ENCODE measurements around the gene BRINP2. TPM values are rescaled to one million over a fixed set of nuclear protein-coding genes. Genes with fewer than 3 reads are reported as not detected.

The BRINP2 gene
- total RNA-seq, 1 donor from 2014 or later, result 0.52 TPM

DNA sequence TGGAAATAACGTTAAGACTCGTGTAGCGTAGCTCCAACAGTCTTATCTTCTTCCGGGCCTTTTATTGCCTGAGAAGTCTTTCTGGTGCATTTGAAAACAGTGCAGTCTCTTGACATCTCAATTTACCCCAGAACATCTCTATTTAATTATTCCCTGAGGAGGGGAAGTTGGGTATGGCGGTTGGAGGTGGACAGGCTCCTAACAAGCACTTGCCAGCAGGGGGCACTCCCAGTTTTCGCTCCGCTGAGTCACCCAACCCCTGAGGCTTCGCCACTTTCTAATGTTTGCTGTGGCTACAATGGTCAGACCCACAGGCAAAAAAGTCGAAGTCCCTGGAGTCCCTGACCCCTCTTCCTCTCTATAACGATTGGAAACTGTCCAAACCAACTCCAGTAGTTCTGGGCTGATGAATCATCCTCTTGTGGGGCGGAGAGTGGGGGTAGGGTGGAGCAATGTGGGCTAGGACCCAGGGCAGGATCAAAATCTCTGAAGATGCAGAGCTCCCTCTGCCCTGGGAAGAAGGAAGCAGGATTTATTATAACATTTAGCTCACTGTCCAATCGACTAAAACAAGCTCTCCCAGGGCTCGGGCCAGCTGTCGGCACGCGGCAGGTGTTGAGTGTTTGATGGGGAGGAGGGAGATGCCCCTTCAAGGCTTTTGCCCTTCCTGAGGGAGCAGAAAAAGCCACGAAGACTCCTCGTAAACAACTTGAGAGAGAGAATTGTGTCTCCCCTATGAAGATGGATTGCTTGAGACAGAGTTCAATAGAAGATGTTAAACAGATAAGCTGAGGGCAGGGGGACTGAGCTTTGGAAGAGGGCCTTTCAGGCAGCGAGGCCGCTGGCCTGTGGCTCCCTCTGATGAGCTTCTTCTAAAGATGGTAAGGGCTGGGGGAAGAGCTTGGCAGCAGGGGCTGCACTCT lies 85.7 kb downstream of the BRINP2 start:
- peaks cover 7 to 13% (median 10%) of the 10 kb centered on the region in 3 donors for H3K4me1 ChIP-seq (ENCODE audit: control insufficient read depth in 3 of 3, insufficient read depth in 3 of 3, low read length in 3 of 3)
- H3K27ac ChIP-seq (ENCODE audit: low read depth, low read length), result no peak overlapping the region
- H3K9me3 ChIP-seq (ENCODE audit: control insufficient read depth in 3 of 3, low read length in 3 of 3), result no peaks in the 10 kb centered on the region
- no peaks in the 10 kb centered on the region for H3K27me3 ChIP-seq (ENCODE audit: control insufficient read depth in 3 of 3, insufficient read depth in 3 of 3, low read length in 3 of 3)
- H3K9ac ChIP-seq (ENCODE audit: low read depth in 1 of 3, low read length in 3 of 3), result peak overlapping the region in 1 of 3 donors; percentile 16
- H3K4me3 ChIP-seq (ENCODE audit: low read length in 3 of 3), result no peak overlapping the region
- no peaks in the 10 kb centered on the region for H3K36me3 ChIP-seq (ENCODE audit: control insufficient read depth in 3 of 3, insufficient read depth in 3 of 3, low read length in 3 of 3)

DNA sequence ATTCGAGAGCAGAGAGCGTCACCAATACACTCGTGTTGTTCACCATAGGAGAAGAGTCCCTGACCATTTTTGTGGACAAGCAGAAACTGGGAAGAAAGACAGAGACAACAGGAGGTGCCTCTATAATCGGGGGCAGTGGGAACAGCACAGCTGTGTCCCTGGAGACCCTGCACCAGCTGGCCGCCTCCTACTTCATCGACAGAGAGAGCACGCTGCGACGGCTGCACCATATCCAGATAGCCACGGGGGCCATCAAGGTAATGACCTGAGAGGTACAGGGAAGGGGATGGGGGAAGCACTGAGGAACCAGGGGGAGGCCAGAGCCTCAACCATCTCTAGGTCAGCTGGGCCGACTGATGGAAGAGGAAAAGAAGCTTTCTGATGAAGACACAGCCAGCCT lies 86.4 kb downstream of the BRINP2 start:
- H3K4me3 ChIP-seq (ENCODE audit: low read length in 3 of 3), result no peak overlapping the region
- H3K9ac ChIP-seq (ENCODE audit: low read depth in 1 of 3, low read length in 3 of 3), result no peak overlapping the region
- no peaks in the 10 kb centered on the region for H3K36me3 ChIP-seq (ENCODE audit: control insufficient read depth in 3 of 3, insufficient read depth in 3 of 3, low read length in 3 of 3)
- H3K4me1 ChIP-seq (ENCODE audit: control insufficient read depth in 3 of 3, insufficient read depth in 3 of 3, low read length in 3 of 3), result peaks cover 7 to 13% (median 10%) of the 10 kb centered on the region in 3 donors
- H3K27me3 ChIP-seq (ENCODE audit: control insufficient read depth in 3 of 3, insufficient read depth in 3 of 3, low read length in 3 of 3), result no peaks in the 10 kb centered on the region
- no peak overlapping the region for H3K27ac ChIP-seq (ENCODE audit: low read depth, low read length)
- H3K9me3 ChIP-seq (ENCODE audit: control insufficient read depth in 3 of 3, low read length in 3 of 3), result no peaks in the 10 kb centered on the region

DNA sequence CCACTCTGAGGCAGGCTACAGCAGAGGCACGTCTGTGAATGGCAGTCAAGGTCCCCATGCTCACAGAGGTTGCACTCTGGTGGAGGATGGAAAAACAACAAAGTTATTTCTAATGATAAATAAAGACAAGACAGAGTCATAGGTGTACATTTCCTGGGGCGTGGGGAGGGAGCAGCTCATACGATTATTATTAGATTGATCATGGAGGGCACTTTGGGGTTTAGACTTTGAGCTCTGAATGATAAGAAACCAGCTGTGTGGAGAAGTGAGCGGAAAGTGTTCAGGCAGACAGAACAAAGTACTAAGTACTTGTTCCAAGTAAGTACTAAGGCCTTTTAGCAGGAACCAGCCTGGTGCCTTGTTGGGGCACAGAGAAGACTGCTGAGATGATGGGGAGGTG lies 86.8 kb downstream of the BRINP2 start:
- Histone ChIP-seq H3K9me3 (ENCODE audit: control insufficient read depth in 3 of 3, low read length in 3 of 3) (no peaks in the 10 kb centered on the region), H3K9ac (ENCODE audit: low read depth in 1 of 3, low read length in 3 of 3) (no peak overlapping the region), H3K36me3 (ENCODE audit: control insufficient read depth in 3 of 3, insufficient read depth in 3 of 3, low read length in 3 of 3) (no peaks in the 10 kb centered on the region), H3K4me3 (ENCODE audit: low read length in 3 of 3) (no peak overlapping the region), H3K27ac (ENCODE audit: low read depth, low read length) (no peak overlapping the region), H3K4me1 (ENCODE audit: control insufficient read depth in 3 of 3, insufficient read depth in 3 of 3, low read length in 3 of 3) (peaks cover 7 to 13% (median 10%) of the 10 kb centered on the region in 3 donors), H3K27me3 (ENCODE audit: control insufficient read depth in 3 of 3, insufficient read depth in 3 of 3, low read length in 3 of 3) (no peaks in the 10 kb centered on the region)

DNA sequence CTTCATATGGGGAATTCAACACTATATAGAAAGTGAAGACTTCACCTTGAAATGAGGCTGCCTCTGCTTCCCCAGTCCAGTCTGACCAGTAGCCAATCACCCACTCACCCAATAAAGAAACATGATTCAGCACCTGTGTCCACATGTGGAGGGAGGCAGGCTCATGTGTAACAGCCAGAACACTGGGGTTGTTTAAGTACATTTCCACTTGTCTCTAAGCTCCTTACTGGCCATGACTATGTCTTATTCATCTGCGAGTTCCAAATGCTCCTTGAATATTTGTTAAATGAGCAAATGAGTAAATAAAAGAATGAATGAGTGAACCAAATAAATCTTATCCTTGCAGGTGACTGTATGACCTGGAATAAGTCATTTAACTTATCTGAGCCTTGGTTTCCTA lies 100.1 kb downstream of the BRINP2 start:
- H3K27me3 ChIP-seq (ENCODE audit: control insufficient read depth in 3 of 3, insufficient read depth in 3 of 3, low read length in 3 of 3), result no peaks in the 10 kb centered on the region
- no peak overlapping the region for H3K9ac ChIP-seq (ENCODE audit: low read depth in 1 of 3, low read length in 3 of 3)
- peaks cover 25 to 30% (median 26%) of the 10 kb centered on the region in 3 donors for H3K4me1 ChIP-seq (ENCODE audit: control insufficient read depth in 3 of 3, insufficient read depth in 3 of 3, low read length in 3 of 3)
- no peaks in the 10 kb centered on the region for H3K36me3 ChIP-seq (ENCODE audit: control insufficient read depth in 3 of 3, insufficient read depth in 3 of 3, low read length in 3 of 3)
- no peaks in the 10 kb centered on the region for H3K9me3 ChIP-seq (ENCODE audit: control insufficient read depth in 3 of 3, low read length in 3 of 3)
- H3K4me3 ChIP-seq (ENCODE audit: low read length in 3 of 3), result no peak overlapping the region
- H3K27ac ChIP-seq (ENCODE audit: low read depth, low read length), result no peak overlapping the region

DNA sequence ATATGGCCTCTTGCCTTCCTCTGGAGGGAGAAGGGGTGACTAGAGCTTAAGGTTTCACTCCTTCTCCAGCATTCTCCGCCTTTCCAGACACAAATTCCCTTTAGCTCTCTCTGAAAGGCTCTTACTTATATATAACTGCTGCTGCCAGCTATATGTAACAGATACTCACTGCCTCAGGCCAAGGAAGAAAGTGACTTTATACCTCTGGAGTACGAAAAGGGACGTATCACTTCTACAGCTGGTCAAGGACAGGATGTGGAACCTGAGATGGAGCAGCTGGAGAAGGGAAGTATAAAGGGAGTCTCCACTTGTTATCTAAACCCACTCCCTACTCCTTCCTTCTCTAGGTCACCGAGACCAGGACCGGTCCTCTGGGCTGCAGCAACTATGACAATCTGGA lies 102.4 kb downstream of the BRINP2 start:
- Histone ChIP-seq H3K27ac (ENCODE audit: low read depth, low read length) (no peak overlapping the region), H3K27me3 (ENCODE audit: control insufficient read depth in 3 of 3, insufficient read depth in 3 of 3, low read length in 3 of 3) (no peaks in the 10 kb centered on the region), H3K9me3 (ENCODE audit: control insufficient read depth in 3 of 3, low read length in 3 of 3) (no peaks in the 10 kb centered on the region), H3K9ac (ENCODE audit: low read depth in 1 of 3, low read length in 3 of 3) (no peak overlapping the region), H3K4me1 (ENCODE audit: control insufficient read depth in 3 of 3, insufficient read depth in 3 of 3, low read length in 3 of 3) (peaks cover 30 to 35% (median 31%) of the 10 kb centered on the region in 3 donors), H3K36me3 (ENCODE audit: control insufficient read depth in 3 of 3, insufficient read depth in 3 of 3, low read length in 3 of 3) (no peaks in the 10 kb centered on the region), H3K4me3 (ENCODE audit: low read length in 3 of 3) (no peak overlapping the region)

DNA sequence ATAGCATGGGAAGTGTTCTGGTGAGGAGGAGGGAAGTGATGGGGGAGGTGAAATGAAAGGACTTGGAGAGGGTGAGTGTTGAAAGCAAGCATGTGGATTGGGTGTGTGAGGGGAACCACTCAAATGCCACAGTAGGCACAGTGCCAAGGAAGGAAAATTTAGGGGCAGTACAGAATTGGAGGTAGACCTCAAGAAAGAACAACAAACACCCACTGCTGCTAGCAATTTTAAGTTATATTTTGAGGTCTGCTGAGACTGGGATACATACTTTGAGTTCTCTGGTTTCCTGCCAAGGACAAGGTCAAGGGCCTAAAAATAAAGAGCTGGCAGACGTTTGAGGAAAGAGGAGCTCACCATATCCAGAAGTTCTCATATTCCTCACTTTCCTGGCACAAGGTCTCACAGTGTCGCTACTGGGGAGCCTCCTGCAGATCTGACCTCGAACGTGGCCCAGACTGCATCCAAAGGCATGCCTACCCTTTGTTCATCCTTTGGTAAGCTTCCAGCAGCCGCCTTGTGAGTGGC lies 104.0 kb downstream of the BRINP2 start:
- no peaks in the 10 kb centered on the region for H3K27me3 ChIP-seq (ENCODE audit: control insufficient read depth in 3 of 3, insufficient read depth in 3 of 3, low read length in 3 of 3)
- H3K27ac ChIP-seq (ENCODE audit: low read depth, low read length), result peak overlapping the region; percentile 57
- no peaks in the 10 kb centered on the region for H3K36me3 ChIP-seq (ENCODE audit: control insufficient read depth in 3 of 3, insufficient read depth in 3 of 3, low read length in 3 of 3)
- H3K9me3 ChIP-seq (ENCODE audit: control insufficient read depth in 3 of 3, low read length in 3 of 3), result no peaks in the 10 kb centered on the region
- H3K4me3 ChIP-seq (ENCODE audit: low read length in 3 of 3), result peak overlapping the region in 1 of 3 donors; percentile 57
- peak overlapping the region in 1 of 3 donors; percentile 12 for H3K9ac ChIP-seq (ENCODE audit: low read depth in 1 of 3, low read length in 3 of 3)
- H3K4me1 ChIP-seq (ENCODE audit: control insufficient read depth in 3 of 3, insufficient read depth in 3 of 3, low read length in 3 of 3), result peaks cover 30 to 35% (median 31%) of the 10 kb centered on the region in 3 donors

DNA sequence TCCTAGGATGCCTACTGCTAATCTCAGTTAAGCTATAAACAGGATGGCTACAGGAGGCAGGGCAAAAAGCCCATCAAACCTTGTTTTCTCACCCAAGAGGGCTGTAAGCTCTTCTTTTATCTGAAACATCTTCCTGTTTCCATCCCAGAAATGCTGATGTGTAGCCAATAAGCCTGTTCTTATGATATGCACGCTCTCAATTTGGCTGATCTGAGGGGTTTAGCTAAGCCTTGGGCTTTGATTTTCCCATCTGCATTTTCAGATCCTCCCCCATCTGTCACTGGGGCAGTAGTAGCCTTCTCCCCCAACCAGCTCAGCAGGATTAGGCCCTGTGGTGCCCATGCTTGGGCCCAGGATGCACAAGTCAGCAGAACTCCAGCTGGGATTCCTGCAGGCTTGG lies 105.0 kb downstream of the BRINP2 start:
- no peak overlapping the region for H3K9ac ChIP-seq (ENCODE audit: low read depth in 1 of 3, low read length in 3 of 3)
- H3K4me1 ChIP-seq (ENCODE audit: control insufficient read depth in 3 of 3, insufficient read depth in 3 of 3, low read length in 3 of 3), result peaks cover 30 to 38% (median 31%) of the 10 kb centered on the region in 3 donors
- no peaks in the 10 kb centered on the region for H3K36me3 ChIP-seq (ENCODE audit: control insufficient read depth in 3 of 3, insufficient read depth in 3 of 3, low read length in 3 of 3)
- H3K9me3 ChIP-seq (ENCODE audit: control insufficient read depth in 3 of 3, low read length in 3 of 3), result no peaks in the 10 kb centered on the region
- no peaks in the 10 kb centered on the region for H3K27me3 ChIP-seq (ENCODE audit: control insufficient read depth in 3 of 3, insufficient read depth in 3 of 3, low read length in 3 of 3)
- no peak overlapping the region for H3K27ac ChIP-seq (ENCODE audit: low read depth, low read length)
- no peak overlapping the region for H3K4me3 ChIP-seq (ENCODE audit: low read length in 3 of 3)

DNA sequence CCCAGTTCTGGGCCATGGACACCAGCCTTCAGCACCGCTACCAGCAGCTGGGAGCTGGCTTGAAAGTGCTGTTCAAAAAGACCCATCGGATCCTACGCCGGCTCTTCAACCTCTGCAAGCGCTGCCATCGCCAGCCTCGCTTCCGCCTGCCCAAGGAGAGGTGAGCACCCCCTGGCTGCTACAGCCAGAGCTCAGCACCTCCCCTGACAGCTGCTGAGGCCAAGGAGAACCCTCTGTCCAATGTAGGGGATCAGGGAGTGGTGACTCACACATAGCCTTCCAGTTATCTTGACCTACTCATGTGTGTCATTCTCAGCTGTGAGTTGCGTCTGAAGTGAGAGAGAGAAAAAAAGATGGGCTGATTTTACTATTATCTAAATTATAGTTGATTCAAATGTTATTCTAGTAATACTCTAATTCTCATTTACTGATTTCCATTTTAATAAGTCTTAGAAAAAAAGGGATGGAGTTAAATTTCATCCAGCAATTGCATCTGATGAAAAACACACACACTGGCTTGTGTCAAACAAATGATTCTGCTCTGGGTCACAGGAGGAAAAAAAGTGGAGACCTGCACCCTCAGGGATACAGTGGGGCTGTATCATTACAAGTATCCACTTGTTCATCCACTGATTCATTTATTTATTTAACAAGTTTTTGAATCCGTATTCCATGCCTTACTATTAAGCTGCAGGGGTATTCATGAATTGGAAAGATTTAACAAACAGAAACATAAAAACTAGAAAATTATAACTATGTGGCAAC lies 108.0 kb downstream of the BRINP2 start:
- H3K9me3 ChIP-seq (ENCODE audit: control insufficient read depth in 3 of 3, low read length in 3 of 3), result no peaks in the 10 kb centered on the region
- H3K4me3 ChIP-seq (ENCODE audit: low read length in 3 of 3), result no peak overlapping the region

DNA sequence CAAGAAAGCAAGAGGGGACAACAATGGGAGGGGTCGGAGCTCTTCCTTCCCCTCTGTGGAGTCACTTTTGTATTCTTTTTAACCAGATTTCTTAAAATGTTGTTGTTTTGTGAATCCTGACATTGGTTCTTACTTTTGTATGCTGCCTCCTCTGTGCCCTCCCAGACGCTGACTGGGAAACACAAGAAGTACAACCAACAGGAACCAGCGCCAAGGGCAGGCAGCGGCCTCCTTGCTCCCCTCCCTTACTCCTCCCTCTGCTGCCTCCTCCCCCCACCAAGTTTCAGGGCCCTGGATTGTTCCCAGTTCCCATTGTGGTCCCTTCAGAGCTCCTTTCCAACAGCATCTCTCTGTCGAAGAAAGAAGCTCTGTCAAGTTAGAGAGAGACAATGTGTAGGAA lies 111.1 kb downstream of the BRINP2 start:
- H3K4me1 ChIP-seq (ENCODE audit: control insufficient read depth in 3 of 3, insufficient read depth in 3 of 3, low read length in 3 of 3), result peaks cover 5 to 14% (median 8%) of the 10 kb centered on the region in 3 donors
- H3K4me3 ChIP-seq (ENCODE audit: low read length in 3 of 3), result no peak overlapping the region
- H3K9ac ChIP-seq (ENCODE audit: low read depth in 1 of 3, low read length in 3 of 3), result no peak overlapping the region
- no peaks in the 10 kb centered on the region for H3K27me3 ChIP-seq (ENCODE audit: control insufficient read depth in 3 of 3, insufficient read depth in 3 of 3, low read length in 3 of 3)
- no peaks in the 10 kb centered on the region for H3K9me3 ChIP-seq (ENCODE audit: control insufficient read depth in 3 of 3, low read length in 3 of 3)
- no peak overlapping the region for H3K27ac ChIP-seq (ENCODE audit: low read depth, low read length)
- H3K36me3 ChIP-seq (ENCODE audit: control insufficient read depth in 3 of 3, insufficient read depth in 3 of 3, low read length in 3 of 3), result no peaks in the 10 kb centered on the region

More for the DNA sequence above, 108.0 kb downstream of the BRINP2 start:
- H3K27me3 ChIP-seq (ENCODE audit: control insufficient read depth in 3 of 3, insufficient read depth in 3 of 3, low read length in 3 of 3), result no peaks in the 10 kb centered on the region
- no peak overlapping the region for H3K9ac ChIP-seq (ENCODE audit: low read depth in 1 of 3, low read length in 3 of 3)
- H3K36me3 ChIP-seq (ENCODE audit: control insufficient read depth in 3 of 3, insufficient read depth in 3 of 3, low read length in 3 of 3), result no peaks in the 10 kb centered on the region
- H3K27ac ChIP-seq (ENCODE audit: low read depth, low read length), result no peak overlapping the region
- peaks cover 28 to 36% (median 32%) of the 10 kb centered on the region in 3 donors for H3K4me1 ChIP-seq (ENCODE audit: control insufficient read depth in 3 of 3, insufficient read depth in 3 of 3, low read length in 3 of 3)

All from skeletal muscle tissue (tissue), 4 donors.